ENCODE results near the gene ADARB2.

The ADARB2 gene

GRCh38 chr10:1323951-1324350 is 413.4 kb downstream of the ADARB2 start:
- no peak overlapping the region for H3K4me3 ChIP-seq (ENCODE audit: low read depth, low read length)
- no peak for TF ChIP-seq CTCF (IDR thresholded peaks at IDR 0.05; ENCODE audit: low read depth, low read length)

- TF ChIP-seq CTCF (IDR thresholded peaks at IDR 0.05; ENCODE audit: low read depth, low read length): no peak
- no peak overlapping the region for H3K4me3 ChIP-seq (ENCODE audit: low read depth, low read length)
These were observed 416.5 kb downstream of the ADARB2 start for GRCh38 chr10:1320739-1321320.

- no peak overlapping the region for H3K4me3 ChIP-seq (ENCODE audit: low read depth, low read length)
- no peak for TF ChIP-seq CTCF (IDR thresholded peaks at IDR 0.05; ENCODE audit: low read depth, low read length)
These were observed 420.5 kb downstream of the ADARB2 start for GRCh38 chr10:1316809-1317143.

- TF ChIP-seq CTCF (IDR thresholded peaks at IDR 0.05; ENCODE audit: low read depth, low read length): no peak
- H3K4me3 ChIP-seq (ENCODE audit: low read depth, low read length): no peak overlapping the region
These were observed 421.1 kb downstream of the ADARB2 start for GRCh38 chr10:1316121-1316808.

- no peak overlapping the region for H3K4me3 ChIP-seq (ENCODE audit: low read depth, low read length)
- TF ChIP-seq CTCF (IDR thresholded peaks at IDR 0.05; ENCODE audit: low read depth, low read length): no peak
These were observed 422.1 kb downstream of the ADARB2 start for GRCh38 chr10:1315178-1315577.

- no peak for TF ChIP-seq CTCF (IDR thresholded peaks at IDR 0.05; ENCODE audit: low read depth, low read length)
- H3K4me3 ChIP-seq (ENCODE audit: low read depth, low read length): no peak overlapping the region
These were observed 425.6 kb downstream of the ADARB2 start for GRCh38 chr10:1311726-1312125.

GRCh38 chr10:1310271-1310789 is 427.0 kb downstream of the ADARB2 start:
- TF ChIP-seq CTCF (IDR thresholded peaks at IDR 0.05; ENCODE audit: low read depth, low read length): no peak

More at GRCh38 chr10:1310271-1310789, 427.0 kb downstream of the ADARB2 start:
- H3K4me3 ChIP-seq (ENCODE audit: low read depth, low read length): no peak overlapping the region
